ENCODE data around the gene GRIK3.

GRIK3 gene

DNA sequence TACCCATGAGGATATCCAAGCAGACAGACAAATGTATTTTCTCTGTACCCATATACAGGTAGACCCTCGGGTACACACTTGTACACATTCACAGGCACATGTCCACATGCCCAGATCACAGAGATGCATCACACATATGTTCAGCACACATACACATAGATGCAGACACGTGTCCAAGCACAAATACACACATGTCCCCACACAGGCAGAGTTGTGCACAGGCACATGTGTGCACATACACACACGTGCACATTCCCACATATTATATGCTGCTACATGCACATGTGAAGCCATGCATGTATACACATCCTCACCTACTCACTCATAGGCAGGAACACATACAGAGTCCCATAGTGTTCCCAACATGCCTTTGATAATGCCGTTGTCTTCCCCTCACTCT, 219.5 kb downstream of the GRIK3 start:
- DNase-seq = no peak

GRCh38 chr1:36814083-36814482, 220.2 kb downstream of the GRIK3 start:
- DNase-seq = no peak

- DNase-seq = no peak
Measured at GRCh38 chr1:36807262-36807661, 227.1 kb downstream of the GRIK3 start.

GRCh38 chr1:36805979-36806640, 228.2 kb downstream of the GRIK3 start:
- DNase-seq = no peak

- no peak for DNase-seq
Measured at GRCh38 chr1:36804669-36805314, 229.5 kb downstream of the GRIK3 start.

DNA sequence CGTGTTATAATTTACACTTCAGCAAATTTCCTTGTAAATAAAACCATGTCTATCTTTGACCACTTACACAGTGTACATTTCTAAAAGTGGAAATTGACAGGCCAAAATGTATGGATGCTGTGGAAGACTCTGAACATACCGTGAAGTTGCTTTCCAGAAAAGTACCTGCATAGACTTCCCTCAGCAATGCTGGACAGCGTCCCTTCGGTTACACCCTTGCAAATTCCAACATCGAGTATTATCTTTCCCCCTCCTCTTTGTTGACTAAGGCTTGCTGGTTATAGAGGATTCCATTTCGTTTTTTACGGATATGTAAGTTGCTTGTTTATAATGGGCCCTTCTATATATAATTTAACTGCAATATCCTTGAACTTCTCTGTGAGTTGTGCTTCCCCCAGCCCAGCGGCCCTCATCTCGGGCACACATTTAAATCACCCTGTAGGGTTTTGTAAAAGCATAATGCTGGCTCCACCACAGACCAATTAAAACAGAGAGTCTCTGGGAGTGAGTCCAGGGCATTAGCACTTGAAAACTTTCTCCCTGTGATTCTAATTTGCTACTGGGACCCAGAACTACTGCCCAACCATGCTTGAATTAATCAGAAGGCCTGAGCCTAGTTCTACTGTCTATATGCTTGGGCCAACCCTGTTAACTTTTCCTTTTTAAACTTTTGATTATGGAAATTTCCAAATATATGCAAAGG, 230.3 kb downstream of the GRIK3 start:
- no peak for DNase-seq

DNA sequence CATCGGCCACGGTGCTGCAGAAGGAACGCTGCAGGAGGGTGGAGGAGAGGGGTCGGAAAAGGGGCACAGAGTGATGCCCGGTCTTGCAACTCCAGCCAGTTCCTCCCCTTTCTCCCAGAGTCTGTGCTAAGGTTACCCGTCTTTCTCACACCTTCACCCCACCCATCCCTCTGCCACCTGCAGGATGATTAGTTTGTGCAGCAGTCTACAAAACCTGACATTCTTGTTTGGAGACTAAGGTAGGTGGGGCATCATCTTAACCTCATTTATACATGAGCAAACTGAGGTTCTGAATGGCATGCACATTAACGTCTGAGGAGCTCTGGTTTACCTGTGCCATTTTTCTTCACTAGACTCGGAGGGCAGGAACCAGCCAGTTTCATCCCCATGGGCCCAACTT, 232.3 kb downstream of the GRIK3 start:
- DNase-seq = no peak

DNA sequence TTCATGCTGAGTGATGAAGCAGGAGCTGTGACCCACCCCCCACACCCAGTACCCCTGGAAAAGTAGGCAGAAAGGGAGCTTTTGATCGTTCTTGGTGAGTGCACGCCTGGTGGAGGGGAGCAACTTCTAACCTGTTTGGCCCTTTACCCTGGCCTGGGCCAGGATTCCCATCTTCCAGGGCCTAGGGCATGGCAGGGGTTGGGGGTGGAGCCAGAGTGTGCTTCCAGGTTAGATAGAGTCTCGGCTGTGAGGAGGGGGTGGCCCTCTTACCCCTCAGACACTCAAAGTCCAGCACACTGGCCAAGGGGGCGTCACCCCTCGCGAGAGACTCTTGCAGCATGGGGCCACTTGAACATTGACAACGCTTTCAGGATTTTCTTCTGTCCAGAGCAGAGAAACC, 236.6 kb downstream of the GRIK3 start:
- DNase-seq = no peak

GRCh38 chr1:36796733-36797132, 237.6 kb downstream of the GRIK3 start:
- DNase-seq = no peak

DNA sequence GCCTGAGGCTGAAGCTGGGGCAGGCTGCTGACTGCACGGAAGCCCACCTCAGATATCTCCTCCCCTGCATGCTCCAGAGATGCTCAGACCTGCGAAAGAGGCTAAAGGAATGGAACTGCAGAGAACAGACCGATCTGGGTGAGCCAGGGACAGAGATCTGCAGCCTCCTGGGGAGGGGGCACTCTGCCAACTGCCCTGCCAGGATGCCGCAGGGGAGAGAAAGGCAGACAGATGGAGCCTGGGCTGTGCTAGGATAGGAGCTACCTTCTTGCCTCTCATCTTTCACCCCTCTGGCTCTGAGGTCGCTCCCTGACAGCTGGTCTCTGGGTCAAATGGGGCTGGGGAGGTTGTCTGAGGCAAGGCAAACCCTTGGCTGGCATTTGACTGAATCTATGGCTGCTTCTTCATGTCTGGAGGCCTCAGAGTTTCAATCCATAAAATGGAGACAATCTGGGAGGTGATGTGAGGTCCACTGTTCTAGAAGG, 238.2 kb downstream of the GRIK3 start:
- DNase-seq = no peak

GRCh38 chr1:36794460-36794859, 239.9 kb downstream of the GRIK3 start:
- no peak for DNase-seq

DNA sequence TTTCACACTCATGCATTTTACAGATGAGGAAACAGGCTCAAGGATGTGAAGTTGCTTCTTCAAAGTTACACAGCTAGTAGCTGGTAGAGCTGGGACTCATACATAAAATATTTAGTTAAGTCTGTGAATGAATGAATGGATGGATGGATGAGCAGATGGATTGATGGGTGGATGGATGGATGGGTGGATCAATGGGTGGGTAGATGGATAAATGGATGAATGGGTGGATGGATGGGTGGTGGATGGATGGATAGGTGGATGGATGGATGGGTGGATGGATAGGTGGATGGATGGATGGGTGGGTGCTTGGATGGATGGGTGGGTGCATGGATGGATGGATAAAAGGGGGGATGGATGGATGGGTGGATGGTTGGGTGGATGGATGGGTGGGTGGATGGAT, 240.9 kb downstream of the GRIK3 start:
- DNase-seq = no peak

DNA sequence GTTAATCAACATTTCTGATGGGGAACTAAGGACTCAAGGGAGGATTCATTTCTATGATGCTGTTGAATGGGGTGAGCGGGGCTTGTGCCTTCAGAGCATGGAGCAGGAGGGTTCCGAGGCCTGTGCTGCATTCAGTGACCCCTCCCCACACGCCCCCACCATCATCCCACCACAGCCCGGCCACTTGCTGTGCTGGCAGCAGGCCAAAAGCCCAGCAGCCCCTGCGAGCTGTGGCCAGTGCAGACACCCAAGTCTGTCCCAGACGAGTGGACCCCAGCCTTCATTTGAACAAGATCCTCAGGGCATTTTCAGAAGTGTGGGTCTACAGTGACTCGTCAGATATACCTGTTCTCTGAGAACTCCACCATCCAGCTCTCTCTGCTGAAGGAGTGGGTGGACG, 242.0 kb downstream of the GRIK3 start:
- no peak for DNase-seq

DNA sequence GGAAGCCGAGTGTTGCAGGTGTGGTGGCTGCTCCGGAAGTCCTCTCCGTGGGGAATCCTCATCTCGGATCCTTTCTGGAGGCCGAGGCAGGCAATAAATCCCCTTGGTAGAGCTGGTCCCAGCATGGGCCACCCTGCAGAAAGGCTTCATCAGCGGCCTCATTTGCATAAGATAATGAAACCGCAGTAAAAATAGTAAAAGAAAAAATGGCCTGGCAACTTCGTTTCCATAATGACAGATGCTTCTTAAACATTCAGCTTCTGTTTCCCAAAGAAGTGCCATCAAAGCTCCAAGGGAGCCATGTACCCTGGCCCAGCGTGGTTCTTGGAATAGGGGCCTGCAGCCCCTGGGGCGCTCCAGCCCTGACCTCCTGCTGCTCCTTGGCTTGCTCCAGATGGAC, 244.1 kb downstream of the GRIK3 start:
- DNase-seq = no peak

GRCh38 chr1:36789535-36789934, 244.8 kb downstream of the GRIK3 start:
- no peak for DNase-seq

GRCh38 chr1:36787312-36787913, 246.9 kb downstream of the GRIK3 start:
- DNase-seq = no peak

- DNase-seq = no peak
Measured at GRCh38 chr1:36786425-36786824, 247.9 kb downstream of the GRIK3 start.

DNA sequence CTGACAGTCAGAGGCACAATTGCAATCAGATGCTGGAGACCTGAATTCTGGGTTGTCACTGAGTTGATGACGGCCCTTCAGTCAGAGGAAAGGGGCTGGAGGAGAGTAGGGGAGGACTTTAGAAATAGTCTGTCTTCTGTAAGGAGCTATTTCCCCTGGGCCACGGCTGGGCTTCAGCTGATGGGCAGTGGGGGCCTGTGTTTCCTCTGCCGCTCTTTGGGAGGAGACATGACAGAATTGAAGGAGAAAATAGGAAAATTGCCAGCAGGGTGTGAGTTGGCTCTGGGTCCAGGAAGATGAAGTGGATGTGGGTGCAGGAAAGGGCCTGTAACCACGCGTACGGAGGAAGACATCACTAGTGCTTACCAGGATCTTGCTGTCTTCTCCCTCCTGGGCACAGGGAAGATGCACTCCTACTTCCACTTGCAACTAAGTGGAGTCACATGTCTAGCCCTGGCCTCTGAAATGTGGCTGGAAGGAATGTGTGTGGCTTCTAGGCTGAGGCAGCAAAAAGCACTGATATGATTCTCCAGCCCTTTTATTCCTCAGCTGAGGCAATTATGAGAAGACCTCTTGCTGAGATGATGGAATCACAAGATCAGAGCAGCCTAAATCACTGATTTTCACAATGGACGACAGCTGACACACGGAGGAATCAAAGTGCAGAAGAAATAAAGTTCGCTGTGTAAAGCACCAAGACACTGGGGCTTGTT, 250.0 kb downstream of the GRIK3 start:
- no peak for DNase-seq

DNA sequence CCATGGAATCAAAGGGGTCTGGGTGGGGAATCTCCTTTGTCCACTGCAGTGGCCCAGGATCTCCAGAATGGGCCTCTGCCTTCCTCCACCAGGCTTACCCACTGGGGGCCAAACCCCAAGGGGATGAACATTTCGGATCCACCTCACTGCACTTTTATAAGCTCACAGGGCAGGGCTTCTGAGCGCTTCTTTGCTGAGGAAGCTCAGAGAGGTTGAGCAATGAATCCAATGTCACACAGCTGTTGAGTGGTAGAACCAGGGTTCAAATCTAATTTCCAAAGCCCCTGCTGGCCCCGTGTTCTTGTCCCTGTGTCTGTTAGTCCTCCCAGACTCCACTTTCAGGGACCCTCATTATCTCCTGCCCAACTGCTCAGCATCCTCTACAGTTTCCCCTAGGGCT, 250.8 kb downstream of the GRIK3 start:
- no peak for DNase-seq

DNA sequence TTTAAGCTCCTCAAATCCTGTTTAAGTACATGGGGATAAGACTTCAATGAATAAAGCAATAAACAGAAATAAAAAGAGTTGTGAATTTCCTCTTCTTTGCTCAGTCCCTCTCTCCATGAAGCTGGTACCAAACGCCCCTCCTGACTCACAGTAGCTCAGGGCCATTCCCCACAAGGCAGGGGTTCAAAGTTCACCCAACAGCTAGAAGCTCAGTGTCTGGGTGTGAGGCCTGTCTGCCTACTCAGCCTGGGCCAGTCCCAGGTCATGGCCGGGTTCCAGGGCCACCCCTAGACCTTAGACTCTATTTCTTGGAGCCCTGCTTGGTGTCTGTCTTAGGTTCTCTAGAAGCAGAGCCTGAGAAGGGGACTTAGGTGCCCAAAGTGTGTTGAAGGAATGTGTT, 251.5 kb downstream of the GRIK3 start:
- DNase-seq = no peak

GRCh38 chr1:36782085-36782484, 252.2 kb downstream of the GRIK3 start:
- no peak for DNase-seq

DNA sequence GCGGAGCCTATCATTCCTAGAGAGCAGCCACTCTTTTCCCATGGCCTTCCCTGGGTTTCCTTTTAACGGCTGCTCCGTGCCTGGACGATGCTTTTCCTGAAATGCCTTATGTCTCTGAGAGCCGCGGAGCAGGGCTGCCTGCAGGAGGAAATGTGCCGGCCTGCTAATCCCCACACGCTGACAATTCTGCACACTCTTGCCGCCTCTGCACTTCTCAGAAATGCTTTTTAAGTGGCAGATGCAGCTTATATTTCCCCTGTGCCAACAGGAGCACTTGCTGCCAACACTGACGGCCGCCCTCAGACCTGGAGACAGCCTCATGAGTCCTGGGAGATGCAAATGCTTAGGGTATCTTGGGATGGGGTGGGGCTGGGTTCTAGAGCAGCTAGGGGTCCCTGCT, 253.2 kb downstream of the GRIK3 start:
- DNase-seq = no peak

DNA sequence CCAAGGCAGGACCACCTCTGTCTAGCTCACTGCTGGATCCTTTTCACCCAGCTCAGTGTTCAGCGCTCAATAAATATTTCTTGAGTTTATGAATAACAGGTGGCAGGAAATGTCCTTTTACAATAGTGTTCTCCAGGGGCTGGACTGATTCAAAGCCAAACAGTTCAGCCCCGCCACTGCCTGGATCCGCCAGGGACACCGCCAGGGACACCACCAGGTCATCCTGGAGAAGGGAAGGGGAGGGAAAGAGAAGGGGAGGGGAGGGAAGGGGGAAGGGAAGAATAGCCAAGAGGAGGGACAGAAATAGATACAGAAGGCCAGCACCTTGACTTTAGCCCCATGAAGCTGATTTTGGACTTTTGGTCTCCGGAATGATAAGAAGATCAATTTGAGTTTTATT, 255.6 kb downstream of the GRIK3 start:
- no peak for DNase-seq

Measured in inflammatory macrophage (primary cell).